ENCODE measurements around the gene HSD17B12.

- TF ChIP-seq, protein P1, sequence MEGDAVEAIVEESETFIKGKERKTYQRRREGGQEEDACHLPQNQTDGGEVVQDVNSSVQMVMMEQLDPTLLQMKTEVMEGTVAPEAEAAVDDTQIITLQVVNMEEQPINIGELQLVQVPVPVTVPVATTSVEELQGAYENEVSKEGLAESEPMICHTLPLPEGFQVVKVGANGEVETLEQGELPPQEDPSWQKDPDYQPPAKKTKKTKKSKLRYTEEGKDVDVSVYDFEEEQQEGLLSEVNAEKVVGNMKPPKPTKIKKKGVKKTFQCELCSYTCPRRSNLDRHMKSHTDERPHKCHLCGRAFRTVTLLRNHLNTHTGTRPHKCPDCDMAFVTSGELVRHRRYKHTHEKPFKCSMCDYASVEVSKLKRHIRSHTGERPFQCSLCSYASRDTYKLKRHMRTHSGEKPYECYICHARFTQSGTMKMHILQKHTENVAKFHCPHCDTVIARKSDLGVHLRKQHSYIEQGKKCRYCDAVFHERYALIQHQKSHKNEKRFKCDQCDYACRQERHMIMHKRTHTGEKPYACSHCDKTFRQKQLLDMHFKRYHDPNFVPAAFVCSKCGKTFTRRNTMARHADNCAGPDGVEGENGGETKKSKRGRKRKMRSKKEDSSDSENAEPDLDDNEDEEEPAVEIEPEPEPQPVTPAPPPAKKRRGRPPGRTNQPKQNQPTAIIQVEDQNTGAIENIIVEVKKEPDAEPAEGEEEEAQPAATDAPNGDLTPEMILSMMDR (IDR thresholded peaks at IDR 0.05) = no peak
- TF ChIP-seq ZFX (IDR thresholded peaks at IDR 0.05; ENCODE audit: borderline replicate concordance) = no peak
Observed at GRCh38 chr11:43779306-43779705, 98.8 kb downstream of the HSD17B12 start.
